Measurements from ENCODE around the gene IP6K2.

- TF ChIP-seq CTCF (IDR thresholded peaks at IDR 0.05): no peak
- no peak for TF ChIP-seq POLR2AphosphoS5 (IDR thresholded peaks at IDR 0.05)
- no peak for TF ChIP-seq POLR2A (IDR thresholded peaks at IDR 0.05)
- TF ChIP-seq EP300 (IDR thresholded peaks at IDR 0.05): no peak
These were observed 33.8 kb upstream of the IP6K2 start for GRCh38 chr3:48750856-48751255.

Measured in stomach (tissue), 4 donors.